SH-SY5Y (cell line): ENCODE measurements around the gene ZNF316.

Source experiments
- GATA2 ChIP-seq: IDR thresholded peaks from 2 replicates; pipeline ENCODE4 v1.6.1; 2011; ENCODE audit warnings: mild to moderate bottlenecking, low read depth, low read length
- GATA3 ChIP-seq: IDR thresholded peaks from 2 replicates; pipeline ENCODE4 v1.6.1; 2011; ENCODE audit warnings: low read depth, mild to moderate bottlenecking, low read length, moderate library complexity

DNA sequence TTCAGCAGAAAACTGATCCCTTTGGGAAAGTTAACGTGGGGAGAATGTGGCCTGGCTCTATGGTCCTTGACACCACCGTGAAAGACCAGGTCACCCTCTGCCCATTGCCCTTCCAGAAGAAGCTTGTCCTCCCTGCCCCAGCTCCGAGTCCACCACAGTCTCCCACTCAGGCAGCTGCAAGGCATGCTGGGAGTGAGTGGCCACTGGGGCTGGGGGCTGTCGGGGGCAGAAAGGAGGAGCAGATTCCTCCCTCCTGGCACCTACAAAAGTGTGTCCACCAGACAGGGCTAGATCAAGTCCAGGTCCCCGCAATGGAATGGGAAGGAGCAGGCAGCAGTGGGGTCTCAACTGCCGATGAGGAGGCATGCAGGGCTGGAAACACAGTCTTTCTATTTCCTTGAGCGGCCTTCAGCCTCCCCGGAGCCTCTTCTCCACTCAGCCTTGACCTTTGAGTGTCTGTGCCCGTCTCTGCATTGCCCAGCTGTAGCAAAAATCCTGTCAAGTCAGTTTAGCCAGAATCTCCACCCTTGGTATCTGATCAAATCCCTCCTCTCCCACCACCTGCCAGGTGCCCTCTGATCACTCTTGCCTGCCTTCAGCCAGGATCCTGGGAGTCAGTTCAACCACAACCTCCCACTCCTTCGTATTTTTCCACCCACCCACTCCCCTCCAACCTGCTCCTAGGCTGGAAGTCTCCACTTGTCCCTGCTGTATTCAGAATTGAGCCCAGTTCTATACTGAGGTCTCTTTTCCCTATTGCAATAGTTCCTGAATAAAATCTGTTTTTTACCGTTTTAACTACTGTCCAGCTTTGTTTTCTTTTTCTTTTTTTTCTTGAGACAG, 6.9 kb upstream of the ZNF316 start:
- TF ChIP-seq GATA2 (no peak), GATA3 (no peak)
